HG03442 (cell line): ENCODE results near the gene SPATA18.
"Not testable (repeated sequence)": the region's sequence is repeated elsewhere in the genome, so short reads cannot be mapped to it uniquely, and the experiment has no call there.

Source experiments
- ATAC-seq: cut with Tn5 transposase; IDR thresholded peaks from one replicate; pipeline ENCODE4 v1.9.1; 2021; ENCODE audit warnings: mild to moderate bottlenecking, moderate library complexity; ENCODE audit not compliant: unreplicated experiment

The SPATA18 gene

GRCh38 chr4:52105276-52105675 is 54.2 kb downstream of the SPATA18 start:
- no peak for ATAC-seq

DNA sequence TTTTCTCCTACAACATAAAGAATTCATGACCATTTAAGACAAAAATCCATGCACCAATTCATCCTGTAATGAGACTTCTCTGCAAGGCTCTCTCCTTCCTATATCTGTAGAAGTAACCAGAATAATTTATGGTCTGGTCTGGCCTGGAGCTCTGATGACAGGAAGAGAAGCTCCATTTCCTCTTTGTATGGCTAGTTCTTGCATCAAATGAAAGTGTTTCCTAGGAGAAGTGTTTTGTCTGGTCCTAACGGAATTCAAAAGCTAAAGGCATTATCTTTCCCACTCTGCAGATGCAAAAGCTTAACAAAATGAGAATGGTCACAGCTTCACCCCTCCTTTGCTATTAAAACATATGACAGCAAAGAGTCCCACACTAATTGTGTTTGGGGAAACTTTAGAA is 55.1 kb downstream of the SPATA18 start:
- no peak for ATAC-seq

GRCh38 chr4:52106660-52107059 is 55.6 kb downstream of the SPATA18 start:
- no peak for ATAC-seq

- ATAC-seq: no peak
These were observed 56.2 kb downstream of the SPATA18 start for GRCh38 chr4:52107336-52107735.

- no peak for ATAC-seq
These were observed 56.6 kb downstream of the SPATA18 start for GRCh38 chr4:52107745-52108144.

GRCh38 chr4:52110171-52110570 is 59.1 kb downstream of the SPATA18 start:
- ATAC-seq: no peak

GRCh38 chr4:52111995-52112394 is 60.9 kb downstream of the SPATA18 start:
- no peak for ATAC-seq

GRCh38 chr4:52112411-52112810 is 61.3 kb downstream of the SPATA18 start:
- ATAC-seq: no peak

- ATAC-seq: no peak
These were observed 65.5 kb downstream of the SPATA18 start for GRCh38 chr4:52116641-52117040.

DNA sequence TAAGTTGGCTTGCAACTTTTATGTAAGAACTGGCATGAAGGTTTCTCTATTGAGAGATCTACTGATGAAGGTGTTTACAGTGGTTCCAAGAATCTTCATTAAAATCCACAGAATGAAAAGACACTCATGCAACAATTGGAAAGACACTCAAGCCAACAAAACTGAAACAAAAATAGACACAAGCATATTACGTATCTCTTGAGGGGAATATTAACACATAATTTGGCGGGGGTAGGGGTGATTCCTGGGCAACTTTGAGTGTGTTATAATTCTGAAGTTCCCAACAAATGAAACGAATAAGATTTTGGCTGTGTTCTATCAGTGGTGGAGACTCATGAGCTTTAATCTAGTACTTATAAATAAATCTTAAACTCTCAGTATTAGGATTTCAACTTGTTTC is 75.1 kb downstream of the SPATA18 start:
- no peak for ATAC-seq

GRCh38 chr4:52126966-52127365 is 75.9 kb downstream of the SPATA18 start:
- ATAC-seq: no peak

GRCh38 chr4:52135171-52135570 is 84.1 kb downstream of the SPATA18 start:
- ATAC-seq: no peak

GRCh38 chr4:52137152-52137551 is 86.0 kb downstream of the SPATA18 start:
- ATAC-seq: not testable (repeated sequence)

DNA sequence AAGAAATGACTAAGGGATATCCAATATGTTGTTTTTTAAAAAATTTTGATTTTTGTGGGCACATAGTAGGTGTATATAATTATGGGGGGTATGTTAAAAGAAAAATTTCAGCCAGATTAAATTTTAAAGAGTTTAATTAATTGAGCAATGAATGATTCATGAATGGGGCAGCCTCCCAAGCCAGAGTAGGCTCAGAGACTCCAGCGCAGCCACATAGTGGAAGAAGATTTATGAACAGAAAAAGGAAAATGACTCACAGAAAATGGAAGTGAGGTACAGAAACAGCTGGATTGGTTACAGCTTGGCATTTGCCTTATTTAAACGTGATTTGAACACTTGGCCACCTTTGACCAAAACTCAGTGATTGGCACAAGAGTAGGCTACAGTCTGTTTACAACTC is 91.7 kb downstream of the SPATA18 start:
- no peak for ATAC-seq

DNA sequence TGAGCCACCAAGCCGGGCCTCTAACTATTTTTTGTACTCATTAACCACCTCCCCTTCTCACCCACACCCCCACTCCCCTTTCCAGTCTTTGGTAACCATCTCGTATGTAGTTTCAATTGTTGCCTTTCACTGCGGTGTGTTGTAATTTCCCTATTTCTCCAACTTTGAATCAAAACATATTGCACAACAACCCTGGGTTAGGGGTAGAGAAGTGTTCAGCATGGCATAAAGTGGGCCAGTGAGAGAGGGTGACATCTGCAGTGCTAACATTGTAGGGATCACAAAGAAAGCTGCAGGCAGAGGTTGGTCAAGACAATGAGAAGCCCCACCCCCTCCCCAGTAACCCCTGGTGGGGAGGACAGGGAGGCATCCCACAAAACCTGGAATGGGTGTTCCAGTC is 92.7 kb downstream of the SPATA18 start:
- no peak for ATAC-seq

DNA sequence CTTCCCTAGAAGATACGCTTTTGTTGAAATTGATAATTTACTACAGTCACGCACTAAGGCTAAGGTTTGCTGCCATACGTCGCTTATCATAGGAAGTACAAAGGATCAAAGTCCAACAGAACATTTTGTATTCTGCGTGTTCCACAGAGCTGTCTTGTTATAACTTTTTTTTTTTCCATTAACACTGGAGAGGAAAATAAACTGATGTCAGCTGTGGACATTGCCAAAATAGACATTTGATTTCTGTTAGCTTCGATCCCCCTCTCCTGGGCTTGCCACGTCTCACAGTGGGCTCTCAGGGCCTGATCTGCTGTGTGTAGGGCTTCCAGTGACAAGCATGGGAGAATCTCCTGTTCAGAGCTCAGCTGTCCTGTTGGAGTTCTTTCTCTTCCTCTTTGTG is 93.3 kb downstream of the SPATA18 start:
- ATAC-seq: no peak
